SK-N-SH treated with all-trans-retinoic acid at 6 μM for 48 hours (cell line): Measurements from ENCODE around the gene CCDC85C.

Experiments
- ATAC-seq: fragments of 200-7000 bp; cut with Tn5 transposase; 3 replicates; pipeline ENCODE4 v1.9.1; 2020; ENCODE audit warnings: mild to moderate bottlenecking, moderate library complexity
- ARNTL ChIP-seq: fragments of 450-650 bp; formaldehyde crosslinking; IDR thresholded peaks from 2 replicates; pipeline ENCODE4 v1.5.0; 2020; ENCODE audit warnings: low read depth, mild to moderate bottlenecking, moderate library complexity, borderline replicate concordance
- BACH2 ChIP-seq: fragments of 250-450 bp; sonication (Bioruptor Pico); IDR thresholded peaks from 2 replicates; pipeline ENCODE4 v1.9.0; 2021; ENCODE audit warnings: mild to moderate bottlenecking, borderline replicate concordance
- CREB5 ChIP-seq: fragments of 250-450 bp; sonication (Bioruptor Pico); IDR thresholded peaks from 2 replicates; pipeline ENCODE4 v1.5.1; 2020; ENCODE audit warnings: low read depth, mild to moderate bottlenecking, moderate library complexity
- CSDC2 ChIP-seq: fragments of 250-450 bp; sonication (Bioruptor Pico); IDR thresholded peaks from 2 replicates; pipeline ENCODE4 v1.5.0; 2020; ENCODE audit warnings: mild to moderate bottlenecking, moderate library complexity
- ESRRG ChIP-seq: fragments of 250-450 bp; sonication (Bioruptor Pico); IDR thresholded peaks from 2 replicates; pipeline ENCODE4 v1.6.1; 2021; ENCODE audit warnings: mild to moderate bottlenecking
- GLIS3 ChIP-seq: fragments of 250-450 bp; sonication (Bioruptor Pico); IDR thresholded peaks from 2 replicates; pipeline ENCODE4 v1.5.0; 2020; ENCODE audit warnings: mild to moderate bottlenecking, moderate library complexity
- ISL1 ChIP-seq: fragments of 250-450 bp; sonication (Bioruptor Pico); IDR thresholded peaks from 2 replicates; pipeline ENCODE4 v2.1.2; 2022; ENCODE audit warnings: mild to moderate bottlenecking, moderate library complexity
- OSR1 ChIP-seq: fragments of 250-450 bp; sonication (Bioruptor Pico); IDR thresholded peaks from 2 replicates; pipeline ENCODE4 v1.8.0; 2022; ENCODE audit warnings: moderate library complexity, mild to moderate bottlenecking, inconsistent platforms
- PATZ1 ChIP-seq: fragments of 250-450 bp; sonication (Bioruptor Pico); IDR thresholded peaks from 2 replicates; pipeline ENCODE4 v1.8.0; 2020; ENCODE audit warnings: mild to moderate bottlenecking, moderate library complexity, borderline replicate concordance
- PPARA ChIP-seq: fragments of 250-450 bp; sonication (Bioruptor Pico); IDR thresholded peaks from 2 replicates; pipeline ENCODE4 v1.5.0; 2020; ENCODE audit warnings: mild to moderate bottlenecking, borderline replicate concordance
- RARB ChIP-seq: fragments of 250-450 bp; sonication (Bioruptor Pico); IDR thresholded peaks from 2 replicates; pipeline ENCODE4 v1.8.0; 2021; ENCODE audit warnings: mild to moderate bottlenecking, moderate library complexity
- SNAI2 ChIP-seq: fragments of 250-450 bp; sonication (Bioruptor Pico); IDR thresholded peaks from 2 replicates; pipeline ENCODE4 v1.5.0; 2020; ENCODE audit warnings: mild to moderate bottlenecking, moderate library complexity
- TCF4 ChIP-seq: fragments of 250-450 bp; sonication (Bioruptor Pico); IDR thresholded peaks from 2 replicates; pipeline ENCODE4 v1.8.0; 2021; ENCODE audit warnings: mild to moderate bottlenecking, moderate library complexity, borderline replicate concordance
- TOX ChIP-seq: fragments of 250-450 bp; sonication (Bioruptor Pico); IDR thresholded peaks from 2 replicates; pipeline ENCODE4 v1.8.0; 2021; ENCODE audit warnings: mild to moderate bottlenecking, moderate library complexity, borderline replicate concordance
- ZC3H10 ChIP-seq: fragments of 250-450 bp; sonication (Bioruptor Pico); IDR thresholded peaks from 2 replicates; pipeline ENCODE4 v1.5.1; 2021; ENCODE audit warnings: mild to moderate bottlenecking, moderate library complexity
- ZFP3 ChIP-seq: fragments of 250-450 bp; sonication (Bioruptor Pico); IDR thresholded peaks from 2 replicates; pipeline ENCODE4 v1.5.0; 2020; ENCODE audit warnings: mild to moderate bottlenecking, moderate library complexity
- ZFP30 ChIP-seq: fragments of 450-650 bp; formaldehyde crosslinking; IDR thresholded peaks from 2 replicates; pipeline ENCODE4 v1.5.0; 2022; ENCODE audit warnings: mild to moderate bottlenecking, moderate library complexity
- ZNF565 ChIP-seq: fragments of 450-650 bp; formaldehyde crosslinking; conservative IDR thresholded peaks from 2 replicates; pipeline ENCODE4 v1.5.0; 2020; ENCODE audit warnings: low read depth, mild to moderate bottlenecking, moderate library complexity
- ZNF70 ChIP-seq: fragments of 450-650 bp; formaldehyde crosslinking; IDR thresholded peaks from 2 replicates; pipeline ENCODE4 v1.5.0; 2020; ENCODE audit warnings: mild to moderate bottlenecking, moderate library complexity
- ZNF8 ChIP-seq: fragments of 450-650 bp; formaldehyde crosslinking; IDR thresholded peaks from 2 replicates; pipeline ENCODE4 v1.5.0; 2020; ENCODE audit warnings: mild to moderate bottlenecking, moderate library complexity
- TF ChIP-seq, protein P1 (sequence below): fragments of 250-450 bp; sonication (Bioruptor Pico); IDR thresholded peaks from 2 replicates; pipeline ENCODE4 v1.5.0; 2020; ENCODE audit warnings: mild to moderate bottlenecking, moderate library complexity
- TF ChIP-seq, protein P2 (sequence below): fragments of 250-450 bp; sonication (Bioruptor Pico); IDR thresholded peaks from 2 replicates; pipeline ENCODE4 v1.8.0; 2021; ENCODE audit warnings: low read depth, mild to moderate bottlenecking, moderate library complexity, borderline replicate concordance
- TF ChIP-seq, protein P3 (sequence below): fragments of 250-450 bp; sonication (Bioruptor Pico); IDR thresholded peaks from 2 replicates; pipeline ENCODE4 v1.5.1; 2021; ENCODE audit warnings: mild to moderate bottlenecking, moderate library complexity

The CCDC85C gene

GRCh38 chr14:99460793-99461192, 143.2 kb downstream of the CCDC85C start:
- TF ChIP-seq TCF4 (no peak), BACH2 (CRISPR knock-in tag) (no peak), CREB5 (no peak), ZFP3 (CRISPR knock-in tag) (no peak), CSDC2 (no peak), GLIS3 (CRISPR knock-in tag) (no peak), RARB (CRISPR knock-in tag) (no peak), ZNF565 (CRISPR knock-in tag) (no peak), PPARA (CRISPR knock-in tag) (no peak), TOX (CRISPR knock-in tag) (no peak), ESRRG (no peak), ZNF8 (CRISPR knock-in tag) (no peak), OSR1 (CRISPR knock-in tag) (no peak), ARNTL (CRISPR knock-in tag) (no peak), ZFP30 (CRISPR knock-in tag) (no peak), ZC3H10 (CRISPR knock-in tag) (no peak), ISL1 (no peak)
- TF ChIP-seq, protein P1, sequence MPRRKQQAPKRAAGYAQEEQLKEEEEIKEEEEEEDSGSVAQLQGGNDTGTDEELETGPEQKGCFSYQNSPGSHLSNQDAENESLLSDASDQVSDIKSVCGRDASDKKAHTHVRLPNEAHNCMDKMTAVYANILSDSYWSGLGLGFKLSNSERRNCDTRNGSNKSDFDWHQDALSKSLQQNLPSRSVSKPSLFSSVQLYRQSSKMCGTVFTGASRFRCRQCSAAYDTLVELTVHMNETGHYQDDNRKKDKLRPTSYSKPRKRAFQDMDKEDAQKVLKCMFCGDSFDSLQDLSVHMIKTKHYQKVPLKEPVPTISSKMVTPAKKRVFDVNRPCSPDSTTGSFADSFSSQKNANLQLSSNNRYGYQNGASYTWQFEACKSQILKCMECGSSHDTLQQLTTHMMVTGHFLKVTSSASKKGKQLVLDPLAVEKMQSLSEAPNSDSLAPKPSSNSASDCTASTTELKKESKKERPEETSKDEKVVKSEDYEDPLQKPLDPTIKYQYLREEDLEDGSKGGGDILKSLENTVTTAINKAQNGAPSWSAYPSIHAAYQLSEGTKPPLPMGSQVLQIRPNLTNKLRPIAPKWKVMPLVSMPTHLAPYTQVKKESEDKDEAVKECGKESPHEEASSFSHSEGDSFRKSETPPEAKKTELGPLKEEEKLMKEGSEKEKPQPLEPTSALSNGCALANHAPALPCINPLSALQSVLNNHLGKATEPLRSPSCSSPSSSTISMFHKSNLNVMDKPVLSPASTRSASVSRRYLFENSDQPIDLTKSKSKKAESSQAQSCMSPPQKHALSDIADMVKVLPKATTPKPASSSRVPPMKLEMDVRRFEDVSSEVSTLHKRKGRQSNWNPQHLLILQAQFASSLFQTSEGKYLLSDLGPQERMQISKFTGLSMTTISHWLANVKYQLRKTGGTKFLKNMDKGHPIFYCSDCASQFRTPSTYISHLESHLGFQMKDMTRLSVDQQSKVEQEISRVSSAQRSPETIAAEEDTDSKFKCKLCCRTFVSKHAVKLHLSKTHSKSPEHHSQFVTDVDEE (CRISPR knock-in tag) = no peak
- TF ChIP-seq, protein P2, sequence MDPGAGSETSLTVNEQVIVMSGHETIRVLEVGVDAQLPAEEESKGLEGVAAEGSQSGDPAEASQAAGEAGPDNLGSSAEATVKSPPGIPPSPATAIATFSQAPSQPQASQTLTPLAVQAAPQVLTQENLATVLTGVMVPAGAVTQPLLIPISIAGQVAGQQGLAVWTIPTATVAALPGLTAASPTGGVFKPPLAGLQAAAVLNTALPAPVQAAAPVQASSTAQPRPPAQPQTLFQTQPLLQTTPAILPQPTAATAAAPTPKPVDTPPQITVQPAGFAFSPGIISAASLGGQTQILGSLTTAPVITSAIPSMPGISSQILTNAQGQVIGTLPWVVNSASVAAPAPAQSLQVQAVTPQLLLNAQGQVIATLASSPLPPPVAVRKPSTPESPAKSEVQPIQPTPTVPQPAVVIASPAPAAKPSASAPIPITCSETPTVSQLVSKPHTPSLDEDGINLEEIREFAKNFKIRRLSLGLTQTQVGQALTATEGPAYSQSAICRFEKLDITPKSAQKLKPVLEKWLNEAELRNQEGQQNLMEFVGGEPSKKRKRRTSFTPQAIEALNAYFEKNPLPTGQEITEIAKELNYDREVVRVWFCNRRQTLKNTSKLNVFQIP (CRISPR knock-in tag) = no peak
- TF ChIP-seq, protein P3, sequence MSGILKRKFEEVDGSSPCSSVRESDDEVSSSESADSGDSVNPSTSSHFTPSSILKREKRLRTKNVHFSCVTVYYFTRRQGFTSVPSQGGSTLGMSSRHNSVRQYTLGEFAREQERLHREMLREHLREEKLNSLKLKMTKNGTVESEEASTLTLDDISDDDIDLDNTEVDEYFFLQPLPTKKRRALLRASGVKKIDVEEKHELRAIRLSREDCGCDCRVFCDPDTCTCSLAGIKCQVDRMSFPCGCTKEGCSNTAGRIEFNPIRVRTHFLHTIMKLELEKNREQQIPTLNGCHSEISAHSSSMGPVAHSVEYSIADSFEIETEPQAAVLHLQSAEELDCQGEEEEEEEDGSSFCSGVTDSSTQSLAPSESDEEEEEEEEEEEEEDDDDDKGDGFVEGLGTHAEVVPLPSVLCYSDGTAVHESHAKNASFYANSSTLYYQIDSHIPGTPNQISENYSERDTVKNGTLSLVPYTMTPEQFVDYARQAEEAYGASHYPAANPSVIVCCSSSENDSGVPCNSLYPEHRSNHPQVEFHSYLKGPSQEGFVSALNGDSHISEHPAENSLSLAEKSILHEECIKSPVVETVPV (CRISPR knock-in tag) = no peak
- ATAC-seq = no peak

DNA sequence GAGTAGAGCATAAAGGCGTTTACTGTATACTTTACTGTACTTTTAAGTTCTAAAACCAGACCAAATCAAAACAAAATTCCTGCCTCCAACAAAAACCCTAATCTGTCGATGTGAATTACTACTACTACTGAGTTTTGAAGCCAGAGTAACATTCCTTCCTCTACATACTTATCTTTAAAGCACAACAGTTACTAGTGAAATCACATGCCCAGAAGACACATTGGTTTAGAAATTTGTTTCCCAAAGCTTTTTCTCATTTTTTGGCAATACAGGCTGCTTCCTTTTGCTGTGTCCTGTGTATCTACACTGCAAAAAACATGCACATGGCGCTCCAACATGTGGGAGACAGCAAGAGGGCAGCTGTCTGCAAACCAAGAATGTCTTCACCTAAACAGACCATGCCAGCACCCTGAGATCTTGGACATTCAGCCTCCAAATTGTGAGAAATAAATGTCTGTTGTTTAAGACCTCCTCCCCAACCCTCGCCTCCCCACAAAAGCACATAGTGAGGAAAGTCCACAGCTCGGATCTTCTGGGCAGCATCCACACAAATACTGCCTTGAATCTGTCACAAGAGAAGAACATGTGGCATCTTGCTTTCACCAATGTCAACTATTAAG, 144.4 kb downstream of the CCDC85C start:
- TF ChIP-seq, protein P3 (CRISPR knock-in tag) = no peak
- TF ChIP-seq CREB5 (no peak), PATZ1 (CRISPR knock-in tag) (no peak), RARB (CRISPR knock-in tag) (no peak), ZNF70 (CRISPR knock-in tag) (no peak), ZNF8 (CRISPR knock-in tag) (no peak), ZFP30 (CRISPR knock-in tag) (no peak), ESRRG (no peak), TCF4 (no peak), SNAI2 (CRISPR knock-in tag) (no peak)
- TF ChIP-seq, protein P2 (CRISPR knock-in tag) = no peak

More for the DNA sequence above, 144.4 kb downstream of the CCDC85C start:
- ATAC-seq = no peak
